Type B pancreatic cell (in vitro differentiated cells): ENCODE results near the gene RAMP3. TPM values are rescaled to one million over a fixed set of nuclear protein-coding genes. Genes with fewer than 3 reads are reported as not detected.

ENCODE experiments used
- DNase-seq: peaks from one replicate; pipeline ENCODE4 v3.0.0; 2021; ENCODE audit warnings: mixed read lengths; ENCODE audit not compliant: unreplicated experiment; ENCODE audit errors: extremely low spot score
- H3K27ac Mint-ChIP-seq: 2 replicates; pipeline ENCODE4 v1.8.0; 2021; ENCODE audit warnings: mild to moderate bottlenecking, mixed read lengths
- H3K27me3 Mint-ChIP-seq: 2 replicates; pipeline ENCODE4 v1.8.0; 2021; ENCODE audit warnings: mixed read lengths
- H3K36me3 Mint-ChIP-seq: 2 replicates; pipeline ENCODE4 v1.8.0; 2021; ENCODE audit warnings: mixed read lengths
- H3K4me1 Mint-ChIP-seq: one replicate; pipeline ENCODE4 v1.8.0; 2021; ENCODE audit warnings: mixed read lengths; ENCODE audit not compliant: unreplicated experiment
- H3K4me3 Mint-ChIP-seq: 2 replicates; pipeline ENCODE4 v1.8.0; 2021; ENCODE audit warnings: mild to moderate bottlenecking, mixed read lengths
- H3K9me3 Mint-ChIP-seq: 2 replicates; pipeline ENCODE4 v1.8.0; 2021; ENCODE audit warnings: mixed read lengths
- total RNA-seq: library from RNA; stranded (reverse); gene quantifications from 2 replicates; pipeline ENCODE4 v1.2.1, GENCODE V29; 2021; ENCODE audit warnings: low replicate concordance
- TF ChIP-seq, protein P1 (sequence below): fragments of 200-600 bp; sonication (generic); conservative IDR thresholded peaks from 2 replicates; pipeline ENCODE4 v1.5.0; 2021; ENCODE audit warnings: antibody characterized with exemption, mild to moderate bottlenecking

Gene RAMP3
- total RNA-seq, 1 donor from 2014 or later = 0.70 TPM

DNA sequence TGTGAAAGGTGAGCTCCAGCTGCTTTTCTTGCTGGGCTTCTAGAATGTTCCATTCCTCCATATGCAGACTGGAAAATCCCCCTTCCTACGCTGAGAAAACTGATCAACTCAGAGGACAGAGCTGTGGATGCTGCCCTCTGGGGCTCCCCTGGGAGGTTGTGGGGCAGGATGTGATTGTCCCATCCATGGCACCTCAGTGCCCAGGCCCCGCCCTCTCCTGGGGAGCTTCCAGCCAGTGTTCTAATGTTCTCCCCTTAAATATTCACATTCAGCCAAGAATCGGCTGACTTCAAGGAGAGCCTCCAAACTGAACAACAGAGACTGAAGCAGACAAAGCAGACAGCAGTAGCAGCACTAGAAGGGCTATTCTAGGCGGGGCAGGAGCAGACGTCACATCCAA is 55.0 kb downstream of the RAMP3 start:
- DNase-seq = no peak
- TF ChIP-seq, protein P1, sequence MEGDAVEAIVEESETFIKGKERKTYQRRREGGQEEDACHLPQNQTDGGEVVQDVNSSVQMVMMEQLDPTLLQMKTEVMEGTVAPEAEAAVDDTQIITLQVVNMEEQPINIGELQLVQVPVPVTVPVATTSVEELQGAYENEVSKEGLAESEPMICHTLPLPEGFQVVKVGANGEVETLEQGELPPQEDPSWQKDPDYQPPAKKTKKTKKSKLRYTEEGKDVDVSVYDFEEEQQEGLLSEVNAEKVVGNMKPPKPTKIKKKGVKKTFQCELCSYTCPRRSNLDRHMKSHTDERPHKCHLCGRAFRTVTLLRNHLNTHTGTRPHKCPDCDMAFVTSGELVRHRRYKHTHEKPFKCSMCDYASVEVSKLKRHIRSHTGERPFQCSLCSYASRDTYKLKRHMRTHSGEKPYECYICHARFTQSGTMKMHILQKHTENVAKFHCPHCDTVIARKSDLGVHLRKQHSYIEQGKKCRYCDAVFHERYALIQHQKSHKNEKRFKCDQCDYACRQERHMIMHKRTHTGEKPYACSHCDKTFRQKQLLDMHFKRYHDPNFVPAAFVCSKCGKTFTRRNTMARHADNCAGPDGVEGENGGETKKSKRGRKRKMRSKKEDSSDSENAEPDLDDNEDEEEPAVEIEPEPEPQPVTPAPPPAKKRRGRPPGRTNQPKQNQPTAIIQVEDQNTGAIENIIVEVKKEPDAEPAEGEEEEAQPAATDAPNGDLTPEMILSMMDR = no peak
- Mint-ChIP-seq H3K36me3 (no peaks in the 10 kb centered on the region), H3K27me3 (peaks cover 71% of the 10 kb centered on the region), H3K9me3 (no peaks in the 10 kb centered on the region), H3K4me1 (no peaks in the 10 kb centered on the region), H3K27ac (no peak overlapping the region), H3K4me3 (no peak overlapping the region)

DNA sequence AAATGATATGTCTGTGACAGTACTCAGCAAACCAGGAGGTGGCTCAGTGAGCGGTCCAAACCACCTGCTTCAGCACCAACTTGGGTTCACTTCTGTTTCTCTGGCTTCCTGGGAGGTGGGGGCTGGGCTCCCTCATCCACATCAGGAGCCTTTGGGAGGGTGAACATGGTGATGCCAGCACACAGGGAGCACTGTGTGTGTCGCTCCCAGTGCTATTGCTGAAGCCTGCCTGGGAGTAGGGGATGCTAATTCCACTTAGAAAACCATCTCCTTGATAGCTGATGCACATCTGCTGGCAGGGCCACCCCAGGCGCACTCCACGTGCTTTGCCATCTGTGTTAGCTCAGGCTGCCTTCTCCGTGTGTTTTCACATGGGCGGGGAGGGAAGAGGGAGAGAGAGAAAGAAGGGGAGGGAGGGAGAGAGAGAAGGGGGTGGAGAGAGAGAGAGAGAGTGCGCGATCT is 58.0 kb downstream of the RAMP3 start:
- peaks cover 7% of the 10 kb centered on the region for H3K4me1 Mint-ChIP-seq

GRCh38 chr7:45216181-45216580 is 58.6 kb downstream of the RAMP3 start:
- Mint-ChIP-seq H3K27me3 (peaks cover 47% of the 10 kb centered on the region), H3K36me3 (no peaks in the 10 kb centered on the region), H3K4me3 (no peak overlapping the region), H3K27ac (no peak overlapping the region), H3K9me3 (no peaks in the 10 kb centered on the region), H3K4me1 (peaks cover 7% of the 10 kb centered on the region)
- no peak for DNase-seq
- TF ChIP-seq, protein P1 = no peak

More for the DNA sequence above, 58.0 kb downstream of the RAMP3 start:
- Mint-ChIP-seq H3K36me3 (no peaks in the 10 kb centered on the region), H3K27me3 (peaks cover 48% of the 10 kb centered on the region), H3K4me3 (no peak overlapping the region), H3K9me3 (no peaks in the 10 kb centered on the region), H3K27ac (no peak overlapping the region)
- DNase-seq = no peak
- TF ChIP-seq, protein P1 = no peak

GRCh38 chr7:45216622-45217165 is 59.1 kb downstream of the RAMP3 start:
- TF ChIP-seq, protein P1 = no peak
- Mint-ChIP-seq H3K9me3 (no peaks in the 10 kb centered on the region), H3K27me3 (peaks cover 42% of the 10 kb centered on the region), H3K4me1 (peaks cover 7% of the 10 kb centered on the region), H3K4me3 (no peak overlapping the region), H3K36me3 (no peaks in the 10 kb centered on the region), H3K27ac (no peak overlapping the region)
- DNase-seq = no peak

GRCh38 chr7:45217358-45217757 is 59.8 kb downstream of the RAMP3 start:
- TF ChIP-seq, protein P1 = peak; percentile 73
- Mint-ChIP-seq H3K27ac (no peak overlapping the region), H3K4me3 (no peak overlapping the region), H3K4me1 (peaks cover 7% of the 10 kb centered on the region), H3K36me3 (no peaks in the 10 kb centered on the region), H3K27me3 (peaks cover 39% of the 10 kb centered on the region), H3K9me3 (no peaks in the 10 kb centered on the region)
- DNase-seq = no peak
